OCI-LY1 (cell line): ENCODE results near the gene ADAMTSL3.

ENCODE experiments used
- H2AFZ ChIP-seq: fragments of 200-600 bp; sonication (generic), shearing (Covaris generic); 2 replicates; pipeline ENCODE4 v1.6.0; 2014; ENCODE audit warnings: antibody characterized with exemption, mild to moderate bottlenecking, low read length
- H3F3A ChIP-seq: fragments of 200-600 bp; sonication (generic), shearing (Covaris generic); 2 replicates; pipeline ENCODE4 v1.6.0; 2014; ENCODE audit warnings: mild to moderate bottlenecking, antibody characterized with exemption, low read length, moderate library complexity; ENCODE audit not compliant: insufficient read depth
- H3K27ac ChIP-seq: fragments of 200-600 bp; sonication (generic); 2 replicates; pipeline ENCODE4 v1.5.1; 2014; ENCODE audit warnings: low read length, mixed run types, mild to moderate bottlenecking, low read depth; ENCODE audit not compliant: poor library complexity, severe bottlenecking
- H3K27me3 ChIP-seq: fragments of 200-600 bp; sonication (generic); 2 replicates; pipeline ENCODE4 v1.6.0; 2014; ENCODE audit warnings: antibody characterized with exemption, mild to moderate bottlenecking, low read length, moderate library complexity; ENCODE audit not compliant: insufficient read depth
- H3K36me3 ChIP-seq: fragments of 200-600 bp; sonication (generic); 2 replicates; pipeline ENCODE4 v1.6.1; 2014; ENCODE audit warnings: mild to moderate bottlenecking, antibody characterized with exemption, low read length, moderate library complexity, mixed read lengths; ENCODE audit not compliant: insufficient read depth
- H3K4me1 ChIP-seq: fragments of 200-600 bp; sonication (generic); 2 replicates; pipeline ENCODE4 v1.5.1; 2014; ENCODE audit warnings: mild to moderate bottlenecking, low read length, moderate library complexity; ENCODE audit not compliant: insufficient read depth, severe bottlenecking
- H3K4me2 ChIP-seq: fragments of 200-600 bp; sonication (generic), shearing (Covaris generic); 2 replicates; pipeline ENCODE4 v1.6.1; 2014; ENCODE audit warnings: low read length
- H3K4me3 ChIP-seq: fragments of 200-600 bp; sonication (generic); 2 replicates; pipeline ENCODE4 v1.5.1; 2014; ENCODE audit warnings: low read length, low read depth, mild to moderate bottlenecking, mixed read lengths; ENCODE audit not compliant: poor library complexity, severe bottlenecking
- H3K79me2 ChIP-seq: fragments of 200-600 bp; shearing (Covaris generic); 2 replicates; pipeline ENCODE4 v1.6.1; 2016; ENCODE audit warnings: mixed run types, low read length, mixed read lengths; ENCODE audit not compliant: insufficient read depth
- H3K9ac ChIP-seq: fragments of 200-600 bp; sonication (generic), shearing (Covaris generic); 2 replicates; pipeline ENCODE4 v1.6.1; 2014; ENCODE audit warnings: mild to moderate bottlenecking, low read length, mixed read lengths
- H3K9me2 ChIP-seq: fragments of 200-600 bp; sonication (generic), shearing (Covaris generic); 2 replicates; pipeline ENCODE4 v1.6.1; 2014; ENCODE audit warnings: low read depth, mild to moderate bottlenecking, low read length, mixed read lengths
- H3K9me3 ChIP-seq: fragments of 200-600 bp; shearing (Covaris generic); 2 replicates; pipeline ENCODE4 v1.6.1; 2014; ENCODE audit warnings: low read length, mixed read lengths
- H4K20me1 ChIP-seq: fragments of 200-600 bp; sonication (generic), shearing (Covaris generic); 2 replicates; pipeline ENCODE4 v1.6.0; 2016; ENCODE audit warnings: mild to moderate bottlenecking, low read length; ENCODE audit not compliant: insufficient read depth
- EZH2 ChIP-seq: fragments of 200-600 bp; sonication (generic), shearing (Covaris generic); IDR thresholded peaks from 2 replicates; pipeline ENCODE4 v1.8.0; 2017; ENCODE audit warnings: borderline replicate concordance, mixed run types, mild to moderate bottlenecking, antibody characterized with exemption, low read length, moderate library complexity, mixed read lengths
- TF ChIP-seq, protein P1 (sequence below): fragments of 200-600 bp; sonication (generic), shearing (Covaris generic); IDR thresholded peaks from 2 replicates; pipeline ENCODE4 v1.5.1; 2017; ENCODE audit warnings: mild to moderate bottlenecking, antibody characterized with exemption, low read length, moderate library complexity, mixed read lengths

Gene ADAMTSL3

DNA sequence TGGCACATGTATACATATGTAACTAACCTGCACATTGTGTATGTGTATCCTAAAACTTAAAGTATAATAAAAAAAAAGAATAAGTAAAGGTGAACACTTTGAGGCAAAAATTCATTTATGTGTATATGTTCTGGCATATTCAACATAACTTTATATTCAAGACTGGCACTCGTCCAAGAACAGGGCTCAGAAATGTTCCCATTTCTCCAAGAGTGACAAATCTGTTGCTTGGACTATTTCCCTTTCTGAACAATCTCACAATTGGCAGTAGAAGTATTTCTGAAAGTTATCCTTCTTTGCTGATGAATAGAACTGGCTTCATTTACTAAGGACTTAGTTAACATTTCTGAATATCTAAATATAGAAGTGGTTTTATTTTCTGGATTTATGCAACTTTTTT, 212.8 kb downstream of the ADAMTSL3 start:
- no peaks in the 10 kb centered on the region for H3F3A ChIP-seq
- no peaks in the 10 kb centered on the region for H3K4me1 ChIP-seq
- H4K20me1 ChIP-seq, result no peaks in the 10 kb centered on the region
- H3K4me3 ChIP-seq, result no peak overlapping the region
- H3K9me3 ChIP-seq, result no peaks in the 10 kb centered on the region
- TF ChIP-seq EZH2, result no peak
- TF ChIP-seq, protein P1, sequence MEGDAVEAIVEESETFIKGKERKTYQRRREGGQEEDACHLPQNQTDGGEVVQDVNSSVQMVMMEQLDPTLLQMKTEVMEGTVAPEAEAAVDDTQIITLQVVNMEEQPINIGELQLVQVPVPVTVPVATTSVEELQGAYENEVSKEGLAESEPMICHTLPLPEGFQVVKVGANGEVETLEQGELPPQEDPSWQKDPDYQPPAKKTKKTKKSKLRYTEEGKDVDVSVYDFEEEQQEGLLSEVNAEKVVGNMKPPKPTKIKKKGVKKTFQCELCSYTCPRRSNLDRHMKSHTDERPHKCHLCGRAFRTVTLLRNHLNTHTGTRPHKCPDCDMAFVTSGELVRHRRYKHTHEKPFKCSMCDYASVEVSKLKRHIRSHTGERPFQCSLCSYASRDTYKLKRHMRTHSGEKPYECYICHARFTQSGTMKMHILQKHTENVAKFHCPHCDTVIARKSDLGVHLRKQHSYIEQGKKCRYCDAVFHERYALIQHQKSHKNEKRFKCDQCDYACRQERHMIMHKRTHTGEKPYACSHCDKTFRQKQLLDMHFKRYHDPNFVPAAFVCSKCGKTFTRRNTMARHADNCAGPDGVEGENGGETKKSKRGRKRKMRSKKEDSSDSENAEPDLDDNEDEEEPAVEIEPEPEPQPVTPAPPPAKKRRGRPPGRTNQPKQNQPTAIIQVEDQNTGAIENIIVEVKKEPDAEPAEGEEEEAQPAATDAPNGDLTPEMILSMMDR, result no peak
- no peak overlapping the region for H3K9ac ChIP-seq
- no peak overlapping the region for H3K27ac ChIP-seq
- H3K36me3 ChIP-seq, result no peaks in the 10 kb centered on the region
- H3K27me3 ChIP-seq, result no peaks in the 10 kb centered on the region
- H2AFZ ChIP-seq, result no peak overlapping the region
- H3K79me2 ChIP-seq, result no peaks in the 10 kb centered on the region
- no peaks in the 10 kb centered on the region for H3K9me2 ChIP-seq
- H3K4me2 ChIP-seq, result no peak overlapping the region

DNA sequence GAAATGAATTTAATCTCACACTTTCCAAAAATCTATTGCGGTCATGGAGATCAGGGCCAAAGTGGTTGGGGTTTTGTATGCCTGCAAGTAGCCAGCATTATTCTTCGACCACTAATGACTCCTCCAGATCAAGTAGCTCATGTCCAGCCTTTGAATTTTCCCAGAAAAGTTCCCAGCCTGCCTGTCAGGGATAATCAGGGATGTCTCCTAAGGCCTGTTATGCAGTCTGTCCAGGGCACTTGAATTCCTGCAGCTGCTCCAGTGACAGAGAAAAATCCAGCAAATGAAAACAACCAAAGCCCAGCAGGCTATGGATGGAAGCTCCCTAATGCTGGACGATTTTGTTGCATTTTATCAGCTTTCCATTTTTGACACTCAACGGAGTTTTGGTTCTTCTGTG, 215.4 kb downstream of the ADAMTSL3 start:
- Histone ChIP-seq H3K36me3 (no peaks in the 10 kb centered on the region), H2AFZ (no peak overlapping the region)

GRCh38 chr15:83871808-83872559, 218.1 kb downstream of the ADAMTSL3 start:
- Histone ChIP-seq H3K9me3 (no peaks in the 10 kb centered on the region), H3F3A (no peaks in the 10 kb centered on the region), H3K4me2 (no peak overlapping the region), H3K36me3 (no peaks in the 10 kb centered on the region), H3K4me1 (no peaks in the 10 kb centered on the region), H3K9ac (no peak overlapping the region), H3K4me3 (no peak overlapping the region), H4K20me1 (no peaks in the 10 kb centered on the region), H3K27me3 (no peaks in the 10 kb centered on the region), H2AFZ (no peak overlapping the region), H3K27ac (no peak overlapping the region), H3K79me2 (no peaks in the 10 kb centered on the region), H3K9me2 (no peaks in the 10 kb centered on the region)
- TF ChIP-seq, protein P1, result no peak
- TF ChIP-seq EZH2, result no peak

More for the DNA sequence above, 215.4 kb downstream of the ADAMTSL3 start:
- no peaks in the 10 kb centered on the region for H3K9me2 ChIP-seq
- no peaks in the 10 kb centered on the region for H3K27me3 ChIP-seq
- no peaks in the 10 kb centered on the region for H3F3A ChIP-seq
- H3K9me3 ChIP-seq, result no peaks in the 10 kb centered on the region
- H3K4me1 ChIP-seq, result no peaks in the 10 kb centered on the region
- no peak overlapping the region for H3K4me2 ChIP-seq
- H3K9ac ChIP-seq, result no peak overlapping the region
- H3K27ac ChIP-seq, result no peak overlapping the region
- no peaks in the 10 kb centered on the region for H4K20me1 ChIP-seq
- no peak overlapping the region for H3K4me3 ChIP-seq
- TF ChIP-seq EZH2, result no peak
- TF ChIP-seq, protein P1, result no peak
- H3K79me2 ChIP-seq, result no peaks in the 10 kb centered on the region
